ENCODE measurements around the gene ASMTL.

GRCh38 chrX:1391370-1391706, 61.4 kb downstream of the ASMTL start:
- TF ChIP-seq CTCF (conservative IDR thresholded peaks at IDR 0.05) (no peak), EZH2 (IDR thresholded peaks at IDR 0.05; ENCODE audit: low read depth) (no peak)

Measured in PC-9 (cell line).